Measurements from ENCODE around the gene DOC2B. TPM values are rescaled to one million over a fixed set of nuclear protein-coding genes. Genes with fewer than 3 reads are reported as not detected.

DOC2B gene
- total RNA-seq, 6 experiments from 2014 or later: not detected

GRCh38 chr17:185445-186138, 4.1 kb upstream of the DOC2B start:
- H3K4me3 Mint-ChIP-seq: no peak overlapping the region
- H3K36me3 Mint-ChIP-seq (ENCODE audit: low read depth): no peaks in the 10 kb centered on the region
- peaks cover 40% of the 10 kb centered on the region for H3K27me3 Mint-ChIP-seq (ENCODE audit: insufficient read depth)
- H3K9me3 Mint-ChIP-seq: peaks cover 5% of the 10 kb centered on the region; the same call in 1 of the 2 replicates
- no peaks in the 10 kb centered on the region for H3K4me1 Mint-ChIP-seq (ENCODE audit: low read depth)
- H3K27ac Mint-ChIP-seq: no peak overlapping the region
- no peak for DNase-seq
- TF ChIP-seq CTCF (IDR thresholded peaks at IDR 0.05): no peak

DNA sequence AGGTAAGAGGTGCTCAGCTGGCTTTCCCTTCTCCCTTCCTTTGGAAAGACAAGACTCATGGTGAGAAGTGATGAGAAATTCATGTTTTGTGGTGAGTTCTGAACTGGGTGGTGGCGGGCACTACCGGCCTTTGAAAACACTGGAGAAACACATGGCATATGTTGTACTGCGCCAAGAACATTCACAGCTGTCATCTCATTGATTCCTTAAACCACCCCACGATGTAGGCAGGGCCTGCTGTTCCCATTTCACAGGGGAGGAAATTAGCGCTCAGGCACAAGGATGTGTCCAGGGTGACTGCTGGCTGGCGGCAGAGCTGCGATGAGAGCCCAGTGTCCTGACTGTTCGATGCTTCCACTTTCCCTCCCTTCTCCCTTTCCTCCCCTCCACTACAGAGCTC, 1.6 kb upstream of the DOC2B start:
- no peak overlapping the region for H3K27ac Mint-ChIP-seq
- TF ChIP-seq CTCF (IDR thresholded peaks at IDR 0.05): no peak
- no peak overlapping the region for H3K4me3 Mint-ChIP-seq
- H3K36me3 Mint-ChIP-seq (ENCODE audit: low read depth): no peaks in the 10 kb centered on the region
- no peaks in the 10 kb centered on the region for H3K4me1 Mint-ChIP-seq (ENCODE audit: low read depth)
- peaks cover 50% of the 10 kb centered on the region for H3K27me3 Mint-ChIP-seq (ENCODE audit: insufficient read depth)
- H3K9me3 Mint-ChIP-seq: no peaks in the 10 kb centered on the region; the same call in 1 of the 2 replicates
- no peak for DNase-seq

DNA sequence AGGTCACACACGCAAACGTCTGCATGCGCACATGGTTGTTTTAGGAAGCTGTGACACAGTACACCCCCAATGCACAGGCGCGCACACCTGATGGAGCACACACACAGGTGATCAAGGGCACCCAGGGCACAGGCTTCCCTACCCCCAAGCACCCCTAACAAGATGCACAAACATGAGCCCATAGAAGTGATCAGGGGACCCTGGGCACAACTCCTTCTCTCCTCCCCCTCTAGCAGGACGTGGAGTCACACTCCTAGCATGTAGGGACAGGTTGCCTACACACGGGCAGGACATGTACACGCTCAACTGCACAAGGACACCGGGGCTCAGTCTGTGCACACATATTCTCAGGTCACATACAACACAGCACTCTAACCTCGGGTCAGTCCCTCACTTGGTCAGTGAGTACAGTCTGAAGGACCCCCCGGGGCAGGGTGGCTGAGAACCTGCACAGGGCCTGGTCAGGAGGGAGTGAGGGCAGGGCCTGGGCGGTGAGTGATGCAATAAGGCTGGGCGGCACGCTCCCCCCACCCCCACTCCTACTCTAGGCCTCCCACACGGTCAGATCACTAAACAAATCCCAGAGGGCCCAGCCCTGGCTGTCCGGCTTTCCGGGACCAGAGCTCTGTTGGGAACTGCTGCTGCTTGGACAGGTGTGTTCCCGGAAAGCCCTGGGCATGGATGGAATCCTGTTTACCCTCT, 751 bp upstream of the DOC2B start:
- TF ChIP-seq CTCF (IDR thresholded peaks at IDR 0.05): no peak
- Mint-ChIP-seq H3K4me3 (no peak overlapping the region), H3K36me3 (ENCODE audit: low read depth) (no peaks in the 10 kb centered on the region), H3K27me3 (ENCODE audit: insufficient read depth) (peaks cover 57% of the 10 kb centered on the region), H3K4me1 (ENCODE audit: low read depth) (no peaks in the 10 kb centered on the region), H3K9me3 (no peaks in the 10 kb centered on the region; the same call in 1 of the 2 replicates), H3K27ac (no peak overlapping the region)
- DNase-seq: no peak

DNA sequence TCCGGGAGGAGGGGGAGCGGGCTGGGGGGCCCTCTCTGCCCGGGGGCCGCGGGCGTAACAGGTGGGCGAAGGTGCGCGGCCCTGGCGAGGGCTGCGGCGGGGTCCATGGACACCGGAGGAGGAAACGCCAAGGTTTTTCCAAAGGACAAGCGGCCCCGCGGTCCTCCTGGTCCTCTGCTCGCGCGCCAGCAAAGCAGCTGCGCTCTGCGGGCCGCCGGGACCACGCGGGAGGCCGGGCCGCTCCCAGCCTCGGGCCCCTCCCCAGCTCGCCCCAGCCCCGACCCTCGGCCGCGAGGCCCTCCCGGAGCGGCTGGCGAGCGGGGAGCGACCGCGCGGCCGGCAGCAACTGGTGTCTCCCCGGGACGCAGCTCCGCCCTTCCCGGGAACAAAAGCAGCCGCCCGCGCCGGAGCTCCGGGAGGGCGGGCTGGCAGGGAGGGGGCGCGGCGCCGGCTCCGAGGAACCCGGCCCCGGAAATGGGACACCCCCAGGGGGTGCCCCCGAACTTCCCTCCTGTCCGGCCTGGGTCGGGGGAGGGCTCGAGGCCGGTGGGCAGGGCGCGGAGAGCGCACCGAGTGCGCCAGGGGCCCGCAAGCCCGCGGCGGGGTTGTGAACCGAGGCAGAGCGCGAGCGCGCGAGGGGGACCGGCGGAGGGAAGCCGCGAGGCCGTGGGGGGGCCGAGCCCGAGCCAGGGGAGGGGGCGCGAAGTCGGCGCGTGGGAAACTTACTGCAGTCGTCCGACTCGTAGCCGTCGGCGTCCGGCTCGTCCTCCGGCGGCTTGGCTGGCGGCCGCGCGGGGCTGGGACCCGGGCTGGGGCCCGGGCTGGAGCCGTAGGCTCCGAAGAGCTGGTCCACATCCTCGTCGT, 837 bp downstream of the DOC2B start:
- no peaks in the 10 kb centered on the region; the same call in 1 of the 2 replicates for H3K9me3 Mint-ChIP-seq
- no peaks in the 10 kb centered on the region for H3K36me3 Mint-ChIP-seq (ENCODE audit: low read depth)
- H3K4me1 Mint-ChIP-seq (ENCODE audit: low read depth): no peaks in the 10 kb centered on the region
- no peak overlapping the region for H3K4me3 Mint-ChIP-seq
- DNase-seq: no peak
- no peak for TF ChIP-seq CTCF (IDR thresholded peaks at IDR 0.05)
- H3K27ac Mint-ChIP-seq: no peak overlapping the region
- peaks cover 47% of the 10 kb centered on the region for H3K27me3 Mint-ChIP-seq (ENCODE audit: insufficient read depth)

GRCh38 chr17:179781-180380, 1.6 kb downstream of the DOC2B start:
- Mint-ChIP-seq H3K27me3 (ENCODE audit: insufficient read depth) (peaks cover 41% of the 10 kb centered on the region), H3K27ac (no peak overlapping the region), H3K4me3 (no peak overlapping the region), H3K4me1 (ENCODE audit: low read depth) (no peaks in the 10 kb centered on the region), H3K9me3 (no peaks in the 10 kb centered on the region; the same call in 1 of the 2 replicates), H3K36me3 (ENCODE audit: low read depth) (no peaks in the 10 kb centered on the region)
- no peak for TF ChIP-seq CTCF (IDR thresholded peaks at IDR 0.05)
- DNase-seq: no peak
